ENCODE results near the gene PHOSPHO2. TPM values are rescaled to one million over a fixed set of nuclear protein-coding genes. Genes with fewer than 3 reads are reported as not detected.

The PHOSPHO2 gene
- polyA plus RNA-seq, 1 donor, result 18.1 TPM

- Histone ChIP-seq H3K4me3 (ENCODE audit: low read length) (no peak overlapping the region), H3K27ac (ENCODE audit: low read length) (no peak overlapping the region), H3K9me3 (ENCODE audit: control insufficient read depth, low read depth, low read length) (no peaks in the 10 kb centered on the region), H3K36me3 (ENCODE audit: control insufficient read depth, insufficient read depth, low read length) (no peaks in the 10 kb centered on the region), H3K27me3 (ENCODE audit: control insufficient read depth, insufficient read depth, low read length) (no peaks in the 10 kb centered on the region), H3K4me1 (ENCODE audit: control insufficient read depth, insufficient read depth, low read length) (no peaks in the 10 kb centered on the region)
- DNase-seq, result no peak
- no CpG with 5 or more reads among the region's 3 CpGs for WGBS (ENCODE audit: insufficient coverage, low lambda C conversion rate)
Observed at GRCh38 chr2:169663247-169663646, 31.0 kb upstream of the PHOSPHO2 start.

GRCh38 chr2:169664600-169664977 is 29.7 kb upstream of the PHOSPHO2 start:
- H3K9me3 ChIP-seq (ENCODE audit: control insufficient read depth, low read depth, low read length), result no peaks in the 10 kb centered on the region
- no peak overlapping the region for H3K27ac ChIP-seq (ENCODE audit: low read length)
- H3K27me3 ChIP-seq (ENCODE audit: control insufficient read depth, insufficient read depth, low read length), result no peaks in the 10 kb centered on the region
- H3K36me3 ChIP-seq (ENCODE audit: control insufficient read depth, insufficient read depth, low read length), result no peaks in the 10 kb centered on the region
- no peaks in the 10 kb centered on the region for H3K4me1 ChIP-seq (ENCODE audit: control insufficient read depth, insufficient read depth, low read length)
- no peak for DNase-seq
- WGBS (ENCODE audit: insufficient coverage, low lambda C conversion rate), result no CpG with 5 or more reads among the region's 1 CpG
- H3K4me3 ChIP-seq (ENCODE audit: low read length), result no peak overlapping the region

- no peaks in the 10 kb centered on the region for H3K36me3 ChIP-seq (ENCODE audit: control insufficient read depth, insufficient read depth, low read length)
- no peaks in the 10 kb centered on the region for H3K27me3 ChIP-seq (ENCODE audit: control insufficient read depth, insufficient read depth, low read length)
- H3K4me3 ChIP-seq (ENCODE audit: low read length), result no peak overlapping the region
- DNase-seq, result no peak
- H3K4me1 ChIP-seq (ENCODE audit: control insufficient read depth, insufficient read depth, low read length), result no peaks in the 10 kb centered on the region
- no peak overlapping the region for H3K27ac ChIP-seq (ENCODE audit: low read length)
- WGBS (ENCODE audit: insufficient coverage, low lambda C conversion rate), result no CpG with 5 or more reads among the region's 1 CpG
- no peaks in the 10 kb centered on the region for H3K9me3 ChIP-seq (ENCODE audit: control insufficient read depth, low read depth, low read length)
Observed at GRCh38 chr2:169664978-169665930, 29.0 kb upstream of the PHOSPHO2 start.

GRCh38 chr2:169667583-169667982 is 26.7 kb upstream of the PHOSPHO2 start:
- Histone ChIP-seq H3K9me3 (ENCODE audit: control insufficient read depth, low read depth, low read length) (no peaks in the 10 kb centered on the region), H3K4me1 (ENCODE audit: control insufficient read depth, insufficient read depth, low read length) (no peaks in the 10 kb centered on the region), H3K36me3 (ENCODE audit: control insufficient read depth, insufficient read depth, low read length) (no peaks in the 10 kb centered on the region), H3K27ac (ENCODE audit: low read length) (no peak overlapping the region), H3K4me3 (ENCODE audit: low read length) (no peak overlapping the region), H3K27me3 (ENCODE audit: control insufficient read depth, insufficient read depth, low read length) (no peaks in the 10 kb centered on the region)
- DNase-seq, result no peak
- no CpG with 5 or more reads among the region's 2 CpGs for WGBS (ENCODE audit: insufficient coverage, low lambda C conversion rate)

- 70% methylated on average over 2 of the region's 2 CpGs for WGBS (ENCODE audit: insufficient coverage, low lambda C conversion rate)
- Histone ChIP-seq H3K9me3 (ENCODE audit: control insufficient read depth, low read depth, low read length) (no peaks in the 10 kb centered on the region), H3K27ac (ENCODE audit: low read length) (no peak overlapping the region), H3K4me3 (ENCODE audit: low read length) (no peak overlapping the region), H3K4me1 (ENCODE audit: control insufficient read depth, insufficient read depth, low read length) (no peaks in the 10 kb centered on the region), H3K27me3 (ENCODE audit: control insufficient read depth, insufficient read depth, low read length) (no peaks in the 10 kb centered on the region), H3K36me3 (ENCODE audit: control insufficient read depth, insufficient read depth, low read length) (no peaks in the 10 kb centered on the region)
- no peak for DNase-seq
Observed at GRCh38 chr2:169670215-169670651, 24.0 kb upstream of the PHOSPHO2 start.

GRCh38 chr2:169670937-169671336 is 23.3 kb upstream of the PHOSPHO2 start:
- DNase-seq, result no peak
- WGBS (ENCODE audit: insufficient coverage, low lambda C conversion rate), result 100% methylated on average over 2 of the region's 4 CpGs
- no peak overlapping the region for H3K27ac ChIP-seq (ENCODE audit: low read length)
- no peaks in the 10 kb centered on the region for H3K27me3 ChIP-seq (ENCODE audit: control insufficient read depth, insufficient read depth, low read length)
- H3K36me3 ChIP-seq (ENCODE audit: control insufficient read depth, insufficient read depth, low read length), result no peaks in the 10 kb centered on the region
- H3K4me1 ChIP-seq (ENCODE audit: control insufficient read depth, insufficient read depth, low read length), result no peaks in the 10 kb centered on the region
- H3K4me3 ChIP-seq (ENCODE audit: low read length), result no peak overlapping the region
- no peaks in the 10 kb centered on the region for H3K9me3 ChIP-seq (ENCODE audit: control insufficient read depth, low read depth, low read length)

- no peak overlapping the region for H3K27ac ChIP-seq (ENCODE audit: low read length)
- no peak for DNase-seq
- no peak overlapping the region for H3K4me3 ChIP-seq (ENCODE audit: low read length)
- no peaks in the 10 kb centered on the region for H3K9me3 ChIP-seq (ENCODE audit: control insufficient read depth, low read depth, low read length)
- WGBS (ENCODE audit: insufficient coverage, low lambda C conversion rate), result no CpG with 5 or more reads among the region's 6 CpGs
- no peaks in the 10 kb centered on the region for H3K27me3 ChIP-seq (ENCODE audit: control insufficient read depth, insufficient read depth, low read length)
- no peaks in the 10 kb centered on the region for H3K36me3 ChIP-seq (ENCODE audit: control insufficient read depth, insufficient read depth, low read length)
- no peaks in the 10 kb centered on the region for H3K4me1 ChIP-seq (ENCODE audit: control insufficient read depth, insufficient read depth, low read length)
Observed at GRCh38 chr2:169672406-169672805, 21.9 kb upstream of the PHOSPHO2 start.

GRCh38 chr2:169673106-169673505 is 21.2 kb upstream of the PHOSPHO2 start:
- Histone ChIP-seq H3K27ac (ENCODE audit: low read length) (no peak overlapping the region), H3K4me1 (ENCODE audit: control insufficient read depth, insufficient read depth, low read length) (no peaks in the 10 kb centered on the region), H3K36me3 (ENCODE audit: control insufficient read depth, insufficient read depth, low read length) (no peaks in the 10 kb centered on the region), H3K9me3 (ENCODE audit: control insufficient read depth, low read depth, low read length) (no peaks in the 10 kb centered on the region), H3K4me3 (ENCODE audit: low read length) (no peak overlapping the region), H3K27me3 (ENCODE audit: control insufficient read depth, insufficient read depth, low read length) (no peaks in the 10 kb centered on the region)
- no peak for DNase-seq
- no CpG with 5 or more reads among the region's 3 CpGs for WGBS (ENCODE audit: insufficient coverage, low lambda C conversion rate)

- Histone ChIP-seq H3K36me3 (ENCODE audit: control insufficient read depth, insufficient read depth, low read length) (no peaks in the 10 kb centered on the region), H3K4me1 (ENCODE audit: control insufficient read depth, insufficient read depth, low read length) (no peaks in the 10 kb centered on the region), H3K4me3 (ENCODE audit: low read length) (no peak overlapping the region), H3K27ac (ENCODE audit: low read length) (no peak overlapping the region), H3K9me3 (ENCODE audit: control insufficient read depth, low read depth, low read length) (no peaks in the 10 kb centered on the region), H3K27me3 (ENCODE audit: control insufficient read depth, insufficient read depth, low read length) (no peaks in the 10 kb centered on the region)
- WGBS (ENCODE audit: insufficient coverage, low lambda C conversion rate), result 100% methylated on average over 1 of the region's 2 CpGs
- no peak for DNase-seq
Observed at GRCh38 chr2:169673921-169674320, 20.3 kb upstream of the PHOSPHO2 start.

GRCh38 chr2:169676357-169676756 is 17.9 kb upstream of the PHOSPHO2 start:
- H3K36me3 ChIP-seq (ENCODE audit: control insufficient read depth, insufficient read depth, low read length), result no peaks in the 10 kb centered on the region
- H3K4me3 ChIP-seq (ENCODE audit: low read length), result no peak overlapping the region
- WGBS (ENCODE audit: insufficient coverage, low lambda C conversion rate), result 100% methylated on average over 2 of the region's 3 CpGs
- DNase-seq, result no peak
- H3K4me1 ChIP-seq (ENCODE audit: control insufficient read depth, insufficient read depth, low read length), result no peaks in the 10 kb centered on the region
- no peak overlapping the region for H3K27ac ChIP-seq (ENCODE audit: low read length)
- H3K27me3 ChIP-seq (ENCODE audit: control insufficient read depth, insufficient read depth, low read length), result no peaks in the 10 kb centered on the region
- no peaks in the 10 kb centered on the region for H3K9me3 ChIP-seq (ENCODE audit: control insufficient read depth, low read depth, low read length)

GRCh38 chr2:169676850-169677249 is 17.4 kb upstream of the PHOSPHO2 start:
- Histone ChIP-seq H3K4me3 (ENCODE audit: low read length) (no peak overlapping the region), H3K9me3 (ENCODE audit: control insufficient read depth, low read depth, low read length) (no peaks in the 10 kb centered on the region), H3K36me3 (ENCODE audit: control insufficient read depth, insufficient read depth, low read length) (no peaks in the 10 kb centered on the region), H3K27me3 (ENCODE audit: control insufficient read depth, insufficient read depth, low read length) (no peaks in the 10 kb centered on the region), H3K27ac (ENCODE audit: low read length) (no peak overlapping the region), H3K4me1 (ENCODE audit: control insufficient read depth, insufficient read depth, low read length) (no peaks in the 10 kb centered on the region)
- WGBS (ENCODE audit: insufficient coverage, low lambda C conversion rate), result 90% methylated on average over 4 of the region's 6 CpGs
- DNase-seq, result no peak
